ENCODE data around the gene CAPN1. TPM values are rescaled to one million over a fixed set of nuclear protein-coding genes. Genes with fewer than 3 reads are reported as not detected.
A peak's percentile ranks its signal among the peaks of the same experiment; 100 is the strongest.

CAPN1 gene
- polyA plus RNA-seq: 100 to 1,000 TPM; 323 to 450 TPM

DNA sequence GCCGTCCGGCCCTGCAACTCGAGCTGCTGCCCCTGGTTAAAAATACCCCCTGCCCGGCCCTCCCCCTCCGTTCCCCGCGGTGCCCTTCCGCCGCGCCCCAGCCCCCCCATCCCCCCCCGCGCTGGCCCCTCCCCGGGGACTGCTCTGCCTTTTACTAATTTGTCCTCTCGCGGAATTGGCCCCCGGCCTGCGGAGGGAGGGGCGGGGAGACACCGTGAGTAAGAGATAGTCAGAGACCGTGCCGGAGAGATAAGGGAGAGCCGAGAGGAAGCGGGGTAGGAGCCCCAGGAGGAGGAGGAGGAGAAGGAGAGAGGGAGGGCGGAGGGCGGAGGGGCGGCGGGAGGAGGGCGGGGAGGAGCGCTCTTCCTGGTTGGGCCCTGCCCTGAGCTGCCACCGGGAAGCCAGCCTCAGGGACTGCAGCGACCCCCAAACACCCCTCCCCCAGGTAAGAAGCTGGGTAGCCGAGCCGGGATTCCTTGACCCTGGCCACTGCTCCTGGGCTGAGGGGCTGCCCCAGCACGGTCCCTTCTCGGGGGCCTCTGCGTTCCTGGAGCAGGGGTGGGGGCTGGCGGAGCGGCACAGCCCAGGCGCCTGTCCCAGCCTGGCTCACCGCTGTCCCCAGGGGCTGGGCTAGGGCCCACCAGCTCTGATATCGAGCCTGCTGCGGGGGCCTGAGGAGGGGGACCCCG is at the start of gene CAPN1:
Gene CAPN1, plus strand, starts transcription at position 360 of the 689 bp plus-strand sequence. CDS start 774 bp downstream, outside the sequence.
- 0% methylated on average over 32 to 42 of the region's 43 CpGs for WGBS, 2 donors
- peak within 1 kb of the TSS; percentile 76 to 88 for H3K4me3 ChIP-seq (ENCODE audit: low read depth in 1 of 2, low read length in 2 of 2)
- H3K36me3 ChIP-seq (ENCODE audit: control insufficient read depth in 2 of 2, insufficient read depth in 2 of 2, low read length in 1 of 2): peaks cover 8 to 21% of the 10 kb centered on the region in 2 donors
- peaks cover 7 to 14% of the 10 kb centered on the region in 2 donors for H3K4me1 ChIP-seq (ENCODE audit: control insufficient read depth in 2 of 2, insufficient read depth in 2 of 2, low read length in 1 of 2)
- peak within 1 kb of the TSS; percentile 99 for H3K27ac ChIP-seq (ENCODE audit: low read depth in 2 of 2, low read length in 1 of 2)
- no peaks in the 10 kb centered on the region for H3K27me3 ChIP-seq (ENCODE audit: control insufficient read depth in 1 of 2, insufficient read depth in 2 of 2, low read length in 2 of 2)
- no peaks in the 10 kb centered on the region for H3K9me3 ChIP-seq (ENCODE audit: control insufficient read depth in 2 of 2, insufficient read depth in 1 of 2, low read depth in 1 of 2, low read length in 1 of 2)

GRCh38 chr11:65132238-65132987 is 49.3 kb upstream of the CAPN1 start:
- no peaks in the 10 kb centered on the region for H3K9me3 ChIP-seq (ENCODE audit: control insufficient read depth in 2 of 2, insufficient read depth in 1 of 2, low read depth in 1 of 2, low read length in 1 of 2)
- WGBS, 2 donors: 65 to 71% methylated on average over 10 of the region's 10 CpGs
- H3K4me1 ChIP-seq (ENCODE audit: control insufficient read depth in 2 of 2, insufficient read depth in 2 of 2, low read length in 1 of 2): peaks cover 0 to 17% of the 10 kb centered on the region in 2 donors
- H3K36me3 ChIP-seq (ENCODE audit: control insufficient read depth in 2 of 2, insufficient read depth in 2 of 2, low read length in 1 of 2): peaks cover 27 to 46% of the 10 kb centered on the region in 2 donors
- H3K27ac ChIP-seq (ENCODE audit: low read depth in 2 of 2, low read length in 1 of 2): peak overlapping the region in 1 of 2 donors; percentile 22
- H3K4me3 ChIP-seq (ENCODE audit: low read depth in 1 of 2, low read length in 2 of 2): no peak overlapping the region
- H3K27me3 ChIP-seq (ENCODE audit: control insufficient read depth in 1 of 2, insufficient read depth in 2 of 2, low read length in 2 of 2): no peaks in the 10 kb centered on the region

- no peaks in the 10 kb centered on the region for H3K27me3 ChIP-seq (ENCODE audit: control insufficient read depth in 1 of 2, insufficient read depth in 2 of 2, low read length in 2 of 2)
- peak overlapping the region; percentile 74 to 85 for H3K4me3 ChIP-seq (ENCODE audit: low read depth in 1 of 2, low read length in 2 of 2)
- H3K4me1 ChIP-seq (ENCODE audit: control insufficient read depth in 2 of 2, insufficient read depth in 2 of 2, low read length in 1 of 2): peaks cover 0 to 17% of the 10 kb centered on the region in 2 donors
- 39% methylated on average over 18 of the region's 18 CpGs for WGBS, 2 donors
- peak overlapping the region; percentile 98 for H3K27ac ChIP-seq (ENCODE audit: low read depth in 2 of 2, low read length in 1 of 2)
- H3K9me3 ChIP-seq (ENCODE audit: control insufficient read depth in 2 of 2, insufficient read depth in 1 of 2, low read depth in 1 of 2, low read length in 1 of 2): no peaks in the 10 kb centered on the region
- H3K36me3 ChIP-seq (ENCODE audit: control insufficient read depth in 2 of 2, insufficient read depth in 2 of 2, low read length in 1 of 2): peaks cover 22 to 41% of the 10 kb centered on the region in 2 donors
These were observed 48.6 kb upstream of the CAPN1 start for GRCh38 chr11:65132988-65133700.

- H3K4me1 ChIP-seq (ENCODE audit: control insufficient read depth in 2 of 2, insufficient read depth in 2 of 2, low read length in 1 of 2): peaks cover 0 to 17% of the 10 kb centered on the region in 2 donors
- H3K36me3 ChIP-seq (ENCODE audit: control insufficient read depth in 2 of 2, insufficient read depth in 2 of 2, low read length in 1 of 2): peaks cover 16 to 36% of the 10 kb centered on the region in 2 donors
- H3K4me3 ChIP-seq (ENCODE audit: low read depth in 1 of 2, low read length in 2 of 2): peak overlapping the region; percentile 74 to 85
- H3K27ac ChIP-seq (ENCODE audit: low read depth in 2 of 2, low read length in 1 of 2): peak overlapping the region; percentile 98
- no peaks in the 10 kb centered on the region for H3K27me3 ChIP-seq (ENCODE audit: control insufficient read depth in 1 of 2, insufficient read depth in 2 of 2, low read length in 2 of 2)
- 1 to 2% methylated on average over 20 of the region's 20 CpGs for WGBS, 2 donors
- H3K9me3 ChIP-seq (ENCODE audit: control insufficient read depth in 2 of 2, insufficient read depth in 1 of 2, low read depth in 1 of 2, low read length in 1 of 2): no peaks in the 10 kb centered on the region
These were observed 48.0 kb upstream of the CAPN1 start for GRCh38 chr11:65133724-65134123.

GRCh38 chr11:65134240-65134951 is 47.3 kb upstream of the CAPN1 start, which contains the start of gene SYVN1:
SYVN1 (minus strand) TSS chr11:65134519; CDS start chr11:65133601, 918 bp downstream.
- WGBS, 2 donors: 0% methylated on average over 57 to 60 of the region's 60 CpGs
- Histone ChIP-seq H3K9me3 (ENCODE audit: control insufficient read depth in 2 of 2, insufficient read depth in 1 of 2, low read depth in 1 of 2, low read length in 1 of 2) (no peaks in the 10 kb centered on the region), H3K4me1 (ENCODE audit: control insufficient read depth in 2 of 2, insufficient read depth in 2 of 2, low read length in 1 of 2) (peaks cover 0 to 17% of the 10 kb centered on the region in 2 donors), H3K36me3 (ENCODE audit: control insufficient read depth in 2 of 2, insufficient read depth in 2 of 2, low read length in 1 of 2) (peaks cover 13 to 33% of the 10 kb centered on the region in 2 donors), H3K4me3 (ENCODE audit: low read depth in 1 of 2, low read length in 2 of 2) (peak within 1 kb of the TSS; percentile 74 to 85), H3K27ac (ENCODE audit: low read depth in 2 of 2, low read length in 1 of 2) (peak within 1 kb of the TSS; percentile 98), H3K27me3 (ENCODE audit: control insufficient read depth in 1 of 2, insufficient read depth in 2 of 2, low read length in 2 of 2) (no peaks in the 10 kb centered on the region)

DNA sequence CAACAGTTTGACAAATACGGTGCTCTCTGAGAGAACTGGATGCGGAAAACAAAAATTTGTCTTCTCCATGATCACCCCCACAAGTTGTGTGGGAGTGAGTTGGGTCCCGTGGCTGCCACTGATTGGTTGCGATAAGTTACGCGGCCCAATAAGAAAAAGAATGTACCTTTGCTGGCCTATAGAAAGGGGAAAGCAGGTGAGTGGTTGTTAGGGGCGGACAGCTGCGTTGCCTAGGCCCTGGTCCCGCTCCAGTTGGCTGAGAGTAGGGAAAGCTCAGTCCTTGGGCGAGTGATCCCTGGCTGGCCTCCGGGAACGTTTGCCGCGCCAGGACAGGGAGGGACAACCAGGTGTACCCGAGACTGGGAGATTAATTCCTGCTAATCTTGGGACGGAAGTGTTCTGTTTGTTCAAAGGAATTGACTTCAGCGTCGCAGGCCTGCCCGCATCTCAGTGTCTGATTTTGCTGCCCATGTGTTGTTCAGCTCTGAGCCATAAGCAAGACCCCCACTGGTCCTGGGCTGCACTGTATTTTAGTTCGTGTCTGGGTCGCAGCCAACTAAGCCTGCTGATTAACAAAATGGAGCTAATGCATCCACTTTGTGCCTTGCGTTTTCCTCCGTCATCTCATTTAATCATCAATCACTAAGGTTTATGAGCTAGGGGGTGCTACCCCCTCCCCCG is 46.6 kb upstream of the CAPN1 start:
- WGBS, 2 donors: 1% methylated on average over 24 of the region's 24 CpGs
- Histone ChIP-seq H3K4me1 (ENCODE audit: control insufficient read depth in 2 of 2, insufficient read depth in 2 of 2, low read length in 1 of 2) (peaks cover 0 to 17% of the 10 kb centered on the region in 2 donors), H3K27ac (ENCODE audit: low read depth in 2 of 2, low read length in 1 of 2) (peak overlapping the region; percentile 98), H3K27me3 (ENCODE audit: control insufficient read depth in 1 of 2, insufficient read depth in 2 of 2, low read length in 2 of 2) (no peaks in the 10 kb centered on the region), H3K36me3 (ENCODE audit: control insufficient read depth in 2 of 2, insufficient read depth in 2 of 2, low read length in 1 of 2) (peaks cover 6 to 26% of the 10 kb centered on the region in 2 donors), H3K9me3 (ENCODE audit: control insufficient read depth in 2 of 2, insufficient read depth in 1 of 2, low read depth in 1 of 2, low read length in 1 of 2) (no peaks in the 10 kb centered on the region), H3K4me3 (ENCODE audit: low read depth in 1 of 2, low read length in 2 of 2) (peak overlapping the region; percentile 74 to 85)

- H3K4me3 ChIP-seq (ENCODE audit: low read depth in 1 of 2, low read length in 2 of 2): peak overlapping the region in 1 of 2 donors; percentile 74
These were observed 46.0 kb upstream of the CAPN1 start for GRCh38 chr11:65135633-65136145.

DNA sequence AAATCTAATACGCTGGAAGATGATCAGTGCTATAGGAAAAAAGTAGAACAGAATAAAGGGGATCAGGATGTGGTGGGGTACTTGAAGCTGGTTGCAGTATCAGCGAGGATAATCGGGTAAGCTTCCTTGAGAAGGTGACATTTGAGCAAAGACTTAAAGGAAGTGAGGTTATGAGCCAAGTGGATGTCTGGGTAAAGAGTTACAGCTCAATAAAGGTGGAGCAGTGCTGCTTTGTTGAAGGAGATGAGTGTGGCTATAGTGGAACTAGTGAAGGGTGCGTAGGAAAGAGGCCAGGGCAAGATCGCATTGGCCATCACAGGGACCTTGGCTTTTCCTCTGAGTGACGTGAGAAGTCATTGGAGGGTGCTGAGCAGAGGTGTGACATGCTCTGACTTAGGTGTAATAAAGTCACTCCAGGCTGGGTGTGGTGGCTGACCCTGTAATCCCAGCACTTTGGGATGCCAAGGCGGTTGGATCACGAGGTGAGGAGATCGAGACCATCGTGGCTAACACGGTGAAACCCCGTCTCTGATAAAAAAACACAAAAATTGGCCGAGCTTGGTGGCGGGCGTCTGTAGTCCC is 45.1 kb upstream of the CAPN1 start:
- WGBS, 2 donors: 83 to 85% methylated on average over 15 of the region's 15 CpGs

More at GRCh38 chr11:65135633-65136145, 46.0 kb upstream of the CAPN1 start:
- Histone ChIP-seq H3K27me3 (ENCODE audit: control insufficient read depth in 1 of 2, insufficient read depth in 2 of 2, low read length in 2 of 2) (no peaks in the 10 kb centered on the region), H3K36me3 (ENCODE audit: control insufficient read depth in 2 of 2, insufficient read depth in 2 of 2, low read length in 1 of 2) (peaks cover 1 to 22% of the 10 kb centered on the region in 2 donors), H3K27ac (ENCODE audit: low read depth in 2 of 2, low read length in 1 of 2) (peak overlapping the region; percentile 98), H3K9me3 (ENCODE audit: control insufficient read depth in 2 of 2, insufficient read depth in 1 of 2, low read depth in 1 of 2, low read length in 1 of 2) (no peaks in the 10 kb centered on the region), H3K4me1 (ENCODE audit: control insufficient read depth in 2 of 2, insufficient read depth in 2 of 2, low read length in 1 of 2) (peaks cover 0 to 17% of the 10 kb centered on the region in 2 donors)
- 51 to 53% methylated on average over 11 of the region's 11 CpGs for WGBS, 2 donors

More for the DNA sequence above, 45.1 kb upstream of the CAPN1 start:
- Histone ChIP-seq H3K9me3 (ENCODE audit: control insufficient read depth in 2 of 2, insufficient read depth in 1 of 2, low read depth in 1 of 2, low read length in 1 of 2) (no peaks in the 10 kb centered on the region), H3K36me3 (ENCODE audit: control insufficient read depth in 2 of 2, insufficient read depth in 2 of 2, low read length in 1 of 2) (peaks cover 0 to 13% of the 10 kb centered on the region in 2 donors), H3K4me3 (ENCODE audit: low read depth in 1 of 2, low read length in 2 of 2) (no peak overlapping the region), H3K27me3 (ENCODE audit: control insufficient read depth in 1 of 2, insufficient read depth in 2 of 2, low read length in 2 of 2) (no peaks in the 10 kb centered on the region), H3K27ac (ENCODE audit: low read depth in 2 of 2, low read length in 1 of 2) (no peak overlapping the region), H3K4me1 (ENCODE audit: control insufficient read depth in 2 of 2, insufficient read depth in 2 of 2, low read length in 1 of 2) (peaks cover 0 to 17% of the 10 kb centered on the region in 2 donors)

Measured in esophagus (tissue), 2 donors.